Breast epithelium (tissue), 4 donors: ENCODE measurements around the gene REV3L. TPM values are rescaled to one million over a fixed set of nuclear protein-coding genes. Genes with fewer than 3 reads are reported as not detected.

Experiments used
- DNase-seq, 2 donors: peaks; one replicate each; pipeline ENCODE4 v3.0.0-alpha.2; 2019; ENCODE audit warnings: low spot score in 2 of 2
- H3K27ac ChIP-seq, 2 donors: fragments of 200-600 bp; sonication (generic) in 1 of 2; one replicate each; pipeline ENCODE4 v1.5.1; 2016 to 2019; ENCODE audit warnings: mild to moderate bottlenecking in 1 of 2
- H3K27me3 ChIP-seq, 2 donors: fragments of 200-600 bp; sonication (generic) in 1 of 2; one replicate each; pipeline versions ENCODE4 v1.5.1 to v1.6.0; 2017 to 2019; ENCODE audit warnings: control low read depth in 1 of 2, mild to moderate bottlenecking in 1 of 2
- H3K36me3 ChIP-seq: fragments of 200-600 bp; one replicate; pipeline ENCODE4 v1.5.1; 2019
- H3K4me1 ChIP-seq, 2 donors: fragments of 200-600 bp; sonication (generic); one replicate each; pipeline ENCODE4 v1.5.1; 2016 to 2019; ENCODE audit warnings: control low read depth in 1 of 2
- H3K4me3 ChIP-seq, 3 donors: fragments of 200-600 bp; sonication (generic); 1 replicate in 2 of 3; 2 replicates in 1 of 3; pipeline ENCODE4 v1.5.1; 2016 to 2019; ENCODE audit warnings: mild to moderate bottlenecking in 3 of 3, moderate library complexity in 2 of 3
- H3K9me3 ChIP-seq, 2 donors: fragments of 200-600 bp; sonication (generic) in 1 of 2; one replicate each; pipeline ENCODE4 v1.5.1; 2016 to 2019; ENCODE audit warnings: control low read depth in 1 of 2
- CTCF ChIP-seq, 3 donors: fragments of 450-650 bp; IDR thresholded peaks; one replicate each; pipeline ENCODE4 v1.5.1; 2016 to 2017; ENCODE audit warnings: antibody characterized with exemption in 3 of 3, mild to moderate bottlenecking in 3 of 3, moderate library complexity in 3 of 3
- POLR2A ChIP-seq: fragments of 450-650 bp; IDR thresholded peaks from one replicate; pipeline ENCODE4 v1.6.1; 2016; ENCODE audit warnings: antibody characterized with exemption, mild to moderate bottlenecking, moderate library complexity
- POLR2AphosphoS5 ChIP-seq, 3 donors: sonication (generic); formaldehyde crosslinking; IDR thresholded peaks; one replicate each; pipeline ENCODE4 v1.6.1; 2017; ENCODE audit warnings: antibody characterized with exemption in 3 of 3
- intact Hi-C: fragments of 100-400 bp; cut with DNase I; formaldehyde crosslinking; loops from one replicate; pipeline ENCODE4 v1.15.1; 2023; ENCODE audit warnings: low total_unique reads
- total RNA-seq, 3 donors: library from RNA; depleted of rRNA; stranded (reverse); fragments of >200 nt; gene quantifications; one replicate each; pipeline ENCODE4 v1.1.0, GENCODE V29; 2016

The REV3L gene
- total RNA-seq, 3 donors from 2014 or later = 50.3 to 108 (median 82.3) TPM

GRCh38 chr6:111527367-111527766 is 44.3 kb upstream of the REV3L start:
- Histone ChIP-seq H3K27me3 (no peaks in the 10 kb centered on the region), H3K27ac (no peak overlapping the region), H3K9me3 (no peaks in the 10 kb centered on the region), H3K4me3 (no peak overlapping the region), H3K36me3 (no peaks in the 10 kb centered on the region), H3K4me1 (no peaks in the 10 kb centered on the region)
- DNase-seq = no peak
- no peak for TF ChIP-seq POLR2A
- no peak for TF ChIP-seq CTCF (IDR thresholded peaks at IDR 0.05)
- TF ChIP-seq POLR2AphosphoS5 (IDR thresholded peaks at IDR 0.05) = no peak
- intact Hi-C loops = no loop called here

- DNase-seq = no peak
- Histone ChIP-seq H3K36me3 (no peaks in the 10 kb centered on the region), H3K9me3 (peaks cover 0 to 7% of the 10 kb centered on the region in 2 donors), H3K27ac (no peak overlapping the region), H3K4me3 (no peak overlapping the region), H3K4me1 (no peaks in the 10 kb centered on the region), H3K27me3 (no peaks in the 10 kb centered on the region)
- intact Hi-C loops = no loop called here
- TF ChIP-seq POLR2AphosphoS5 (IDR thresholded peaks at IDR 0.05) (no peak), POLR2A (no peak), CTCF (IDR thresholded peaks at IDR 0.05) (no peak)
Measured at GRCh38 chr6:111524735-111525134, 41.7 kb upstream of the REV3L start.

GRCh38 chr6:111524252-111524651 is 41.2 kb upstream of the REV3L start:
- no peaks in the 10 kb centered on the region for H3K36me3 ChIP-seq
- TF ChIP-seq POLR2A = no peak
- TF ChIP-seq POLR2AphosphoS5 (IDR thresholded peaks at IDR 0.05) = no peak
- no peak for TF ChIP-seq CTCF (IDR thresholded peaks at IDR 0.05)
- H3K4me1 ChIP-seq = no peaks in the 10 kb centered on the region
- no peak for DNase-seq
- no peak overlapping the region for H3K4me3 ChIP-seq
- H3K27ac ChIP-seq = no peak overlapping the region
- H3K9me3 ChIP-seq = peaks cover 0 to 7% of the 10 kb centered on the region in 2 donors
- intact Hi-C loops = no loop called here
- no peaks in the 10 kb centered on the region for H3K27me3 ChIP-seq

- intact Hi-C loops = no loop called here
- H3K4me1 ChIP-seq = no peaks in the 10 kb centered on the region
- H3K4me3 ChIP-seq = no peak overlapping the region
- TF ChIP-seq POLR2AphosphoS5 (IDR thresholded peaks at IDR 0.05) = no peak
- no peak for TF ChIP-seq CTCF (IDR thresholded peaks at IDR 0.05)
- peaks cover 0 to 7% of the 10 kb centered on the region in 2 donors for H3K9me3 ChIP-seq
- H3K27ac ChIP-seq = no peak overlapping the region
- DNase-seq = no peak
- no peaks in the 10 kb centered on the region for H3K36me3 ChIP-seq
- no peaks in the 10 kb centered on the region for H3K27me3 ChIP-seq
Measured at GRCh38 chr6:111523484-111524167, 40.6 kb upstream of the REV3L start.

GRCh38 chr6:111522393-111523020 is 39.5 kb upstream of the REV3L start:
- no peaks in the 10 kb centered on the region for H3K4me1 ChIP-seq
- no peaks in the 10 kb centered on the region for H3K27me3 ChIP-seq
- peaks cover 0 to 7% of the 10 kb centered on the region in 2 donors for H3K9me3 ChIP-seq
- H3K27ac ChIP-seq = no peak overlapping the region
- intact Hi-C loops = no loop called here
- no peak overlapping the region for H3K4me3 ChIP-seq
- no peak for TF ChIP-seq POLR2A
- no peak for TF ChIP-seq CTCF (IDR thresholded peaks at IDR 0.05)
- TF ChIP-seq POLR2AphosphoS5 (IDR thresholded peaks at IDR 0.05) = no peak
- DNase-seq = no peak
- H3K36me3 ChIP-seq = no peaks in the 10 kb centered on the region
